Effector memory CD4-positive, alpha-beta T cell (primary cell): ENCODE measurements around the gene TMEM259.
A peak's percentile ranks its signal among the peaks of the same experiment; 100 is the strongest.

Experiments
- DNase-seq, 3 donors: peaks; one replicate each; pipeline ENCODE4 v3.0.0-alpha.2; 2020
- H3K27ac ChIP-seq: 2 replicates; pipeline ENCODE4 v1.7.0; 2013; ENCODE audit warnings: mild to moderate bottlenecking, low read length, moderate library complexity; ENCODE audit not compliant: insufficient read depth, poor library complexity, severe bottlenecking
- H3K27me3 ChIP-seq: replicated peaks from 2 replicates; pipeline ENCODE4 v1.7.0; 2013; ENCODE audit warnings: mild to moderate bottlenecking, low read length; ENCODE audit not compliant: insufficient read depth, control insufficient read depth, poor library complexity, severe bottlenecking
- H3K36me3 ChIP-seq: 2 replicates; pipeline ENCODE4 v1.7.0; 2013; ENCODE audit warnings: mild to moderate bottlenecking, low read length, moderate library complexity; ENCODE audit not compliant: control insufficient read depth, insufficient read depth
- H3K4me1 ChIP-seq: 2 replicates; pipeline ENCODE4 v1.7.0; 2013; ENCODE audit warnings: low read length, mild to moderate bottlenecking; ENCODE audit not compliant: control insufficient read depth, insufficient read depth, poor library complexity, severe bottlenecking
- H3K4me3 ChIP-seq: 2 replicates; pipeline ENCODE4 v1.7.0; 2013; ENCODE audit warnings: low read length, low read depth, mild to moderate bottlenecking; ENCODE audit not compliant: insufficient read depth, poor library complexity, severe bottlenecking
- H3K9me3 ChIP-seq: 2 replicates; pipeline ENCODE4 v1.7.0; 2013; ENCODE audit warnings: mild to moderate bottlenecking, low read length, moderate library complexity; ENCODE audit not compliant: control insufficient read depth

The TMEM259 gene

DNA sequence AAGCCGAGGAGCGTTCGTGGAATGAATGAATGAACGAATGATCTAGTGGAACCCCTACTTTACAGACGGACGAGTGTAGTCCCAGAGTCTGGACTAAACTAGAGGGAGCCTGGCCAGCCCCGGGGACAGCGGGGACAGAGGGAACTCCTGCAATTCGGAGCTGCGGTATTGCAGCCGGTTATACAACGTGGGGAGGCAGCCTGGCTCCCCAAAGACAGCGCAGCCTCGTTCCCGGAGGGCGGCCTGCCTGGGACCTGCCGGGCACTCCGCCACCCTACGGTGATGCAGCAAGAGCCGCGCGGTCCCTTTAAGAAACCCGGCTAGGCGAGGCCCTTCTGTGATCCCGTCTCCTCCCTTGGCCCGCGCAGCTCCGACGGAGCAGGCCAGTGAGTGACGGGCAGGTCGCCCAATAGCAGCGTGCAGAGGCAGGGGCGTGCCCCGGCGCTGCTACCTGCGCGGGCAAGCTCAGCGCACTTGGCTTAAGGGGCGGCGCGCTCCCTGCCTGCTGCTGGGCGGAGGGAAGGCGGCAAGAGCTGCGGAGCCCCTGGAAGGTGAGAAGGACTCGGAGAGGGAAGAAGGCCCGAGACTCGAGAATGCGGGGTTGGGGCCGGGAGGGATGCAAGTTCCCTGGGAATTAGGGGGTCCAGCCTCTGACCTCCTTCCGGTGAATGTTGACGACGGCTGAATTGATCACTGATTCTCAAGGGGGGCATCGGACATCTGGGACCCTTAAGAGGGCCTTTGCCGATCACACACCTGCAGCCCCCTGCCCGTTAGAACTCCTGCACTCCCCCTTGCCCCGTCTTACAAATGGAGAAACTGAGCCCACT is 18.9 kb upstream of the TMEM259 start, which contains the start of gene ABCA7:
Gene ABCA7 (plus strand): TSS at position 462 of the 830 bp plus-strand sequence. CDS start 1,255 bp downstream, outside the sequence.
- DNase-seq = peak; percentile 97 to 99 (median 99)
- peak within 1 kb of the TSS; percentile 61 for H3K4me3 ChIP-seq
- peaks cover 35% of the 10 kb centered on the region for H3K36me3 ChIP-seq
- H3K27ac ChIP-seq = peak within 1 kb of the TSS; percentile 71
- H3K4me1 ChIP-seq = peaks cover 40% of the 10 kb centered on the region
- H3K27me3 ChIP-seq = no peaks in the 10 kb centered on the region
- H3K9me3 ChIP-seq = no peaks in the 10 kb centered on the region

DNA sequence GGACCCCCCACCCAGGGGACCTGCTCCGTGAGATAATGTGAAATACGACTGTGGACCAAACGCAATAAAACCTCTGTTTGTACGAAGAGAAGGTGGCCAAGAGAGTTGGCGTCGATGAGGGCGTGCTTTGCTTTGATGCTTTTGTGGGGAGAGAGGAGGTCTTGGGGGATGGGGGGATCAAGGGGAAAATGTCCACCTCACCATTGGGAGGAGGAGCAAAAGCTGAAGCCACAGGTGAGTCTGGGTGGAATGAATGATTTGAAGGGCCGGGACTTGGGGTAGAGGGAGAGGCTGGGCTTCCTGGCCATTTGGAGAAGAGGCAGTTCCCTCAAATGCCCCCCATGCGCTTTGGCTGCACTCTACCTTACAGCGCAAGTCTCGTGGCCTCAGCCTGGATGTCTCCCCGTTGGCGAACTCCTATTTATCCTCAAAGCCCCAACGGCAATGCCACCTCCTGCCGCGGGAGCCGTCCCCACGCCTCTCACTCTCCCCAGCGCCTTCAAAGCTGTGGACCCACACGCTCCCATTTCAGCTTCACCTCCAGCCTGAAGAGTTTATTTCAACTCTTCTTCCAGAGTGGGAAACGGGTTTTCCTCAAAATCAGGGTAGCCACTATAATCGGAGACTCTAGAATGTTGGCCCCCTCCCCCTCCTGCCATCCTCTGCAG is 18.2 kb upstream of the TMEM259 start:
- H3K27me3 ChIP-seq = no peaks in the 10 kb centered on the region
- H3K4me3 ChIP-seq = peak overlapping the region; percentile 61
- peaks cover 40% of the 10 kb centered on the region for H3K4me1 ChIP-seq
- H3K36me3 ChIP-seq = peaks cover 31% of the 10 kb centered on the region
- peak overlapping the region; percentile 9 for H3K27ac ChIP-seq
- DNase-seq = no peak
- H3K9me3 ChIP-seq = no peaks in the 10 kb centered on the region

DNA sequence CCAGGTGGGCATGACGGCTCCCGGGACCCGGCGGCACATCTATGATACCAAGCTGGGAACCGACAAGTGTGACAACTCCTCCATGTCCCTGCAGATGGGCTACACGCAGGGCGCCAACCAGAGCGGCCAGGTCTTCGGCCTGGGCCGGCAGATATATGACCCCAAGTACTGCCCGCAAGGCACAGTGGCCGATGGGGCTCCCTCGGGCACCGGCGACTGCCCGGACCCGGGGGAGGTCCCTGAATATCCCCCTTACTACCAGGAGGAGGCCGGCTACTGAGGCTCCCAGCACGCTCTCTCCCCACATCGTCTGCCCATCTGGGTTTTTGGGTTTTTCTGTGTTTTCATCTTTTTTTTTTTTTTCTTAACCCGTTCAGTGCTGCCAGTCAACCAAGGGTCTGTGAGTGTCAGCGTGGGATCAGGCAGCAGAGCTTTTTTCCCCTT is 16.7 kb upstream of the TMEM259 start:
- H3K27me3 ChIP-seq = no peaks in the 10 kb centered on the region
- peaks cover 40% of the 10 kb centered on the region for H3K4me1 ChIP-seq
- H3K27ac ChIP-seq = peak overlapping the region; percentile 60
- H3K9me3 ChIP-seq = no peaks in the 10 kb centered on the region
- peak overlapping the region; percentile 29 for H3K4me3 ChIP-seq
- peaks cover 28% of the 10 kb centered on the region for H3K36me3 ChIP-seq
- DNase-seq = no peak

DNA sequence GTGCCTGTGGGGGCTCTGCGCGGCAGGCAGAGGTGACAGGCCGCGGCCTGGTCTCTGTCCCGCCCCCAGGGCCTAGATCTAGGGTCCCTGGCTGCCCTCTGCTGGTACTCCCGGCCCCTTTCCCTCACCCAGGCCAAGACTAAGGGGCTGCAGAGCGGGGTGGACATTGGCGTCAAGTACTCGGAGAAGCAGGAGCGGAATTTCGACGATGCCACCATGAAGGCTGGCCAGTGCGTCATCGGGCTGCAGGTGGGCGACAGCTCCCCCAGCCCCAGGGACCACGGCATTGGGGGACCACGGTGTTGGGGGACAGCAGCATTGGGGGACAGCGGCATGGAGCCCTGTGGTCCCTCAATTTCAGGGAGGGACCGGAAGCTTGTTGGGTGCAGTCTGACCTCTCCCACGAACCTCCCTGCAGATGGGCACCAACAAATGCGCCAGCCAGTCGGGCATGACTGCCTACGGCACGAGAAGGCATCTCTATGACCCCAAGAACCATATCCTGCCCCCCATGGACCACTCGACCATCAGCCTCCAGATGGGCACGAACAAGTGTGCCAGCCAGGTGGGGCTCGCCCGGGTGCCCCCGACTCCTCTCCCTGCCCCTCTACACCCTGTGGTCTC is 15.2 kb upstream of the TMEM259 start:
- H3K4me1 ChIP-seq = peaks cover 37% of the 10 kb centered on the region

DNA sequence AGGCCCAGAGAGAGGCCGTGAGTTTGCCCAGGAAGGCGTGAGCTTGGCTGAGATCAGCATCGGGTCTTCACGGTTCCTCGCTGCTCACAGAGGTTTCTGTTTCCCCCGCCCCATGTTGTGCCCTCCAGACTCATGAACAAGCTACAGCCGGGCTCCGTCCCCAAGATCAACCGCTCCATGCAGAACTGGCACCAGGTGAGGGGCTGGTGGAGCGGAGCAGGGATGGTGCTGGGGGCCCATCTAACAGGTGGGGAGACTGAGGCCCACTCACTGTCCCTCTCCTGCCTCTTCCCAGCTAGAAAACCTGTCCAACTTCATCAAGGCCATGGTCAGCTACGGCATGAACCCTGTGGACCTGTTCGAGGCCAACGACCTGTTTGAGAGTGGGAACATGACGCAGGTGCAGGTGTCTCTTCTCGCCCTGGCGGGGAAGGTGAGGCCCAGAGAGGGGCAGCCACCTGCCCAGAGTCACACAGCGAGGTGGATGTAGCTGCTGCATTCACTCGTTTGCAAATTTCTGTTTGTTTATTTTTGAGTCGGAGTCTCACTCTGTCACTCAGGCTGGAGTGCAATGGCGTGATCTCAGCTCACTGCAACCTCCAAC is 11.4 kb upstream of the TMEM259 start:
- no peak for DNase-seq
- no peaks in the 10 kb centered on the region for H3K27me3 ChIP-seq
- no peak overlapping the region for H3K27ac ChIP-seq
- H3K4me3 ChIP-seq = no peak overlapping the region
- no peaks in the 10 kb centered on the region for H3K9me3 ChIP-seq
- H3K36me3 ChIP-seq = peaks cover 27% of the 10 kb centered on the region
- peaks cover 33% of the 10 kb centered on the region for H3K4me1 ChIP-seq

More for the DNA sequence above, 15.2 kb upstream of the TMEM259 start:
- Histone ChIP-seq H3K9me3 (no peaks in the 10 kb centered on the region), H3K4me3 (no peak overlapping the region), H3K27me3 (no peaks in the 10 kb centered on the region), H3K36me3 (peaks cover 30% of the 10 kb centered on the region), H3K27ac (no peak overlapping the region)
- no peak for DNase-seq

DNA sequence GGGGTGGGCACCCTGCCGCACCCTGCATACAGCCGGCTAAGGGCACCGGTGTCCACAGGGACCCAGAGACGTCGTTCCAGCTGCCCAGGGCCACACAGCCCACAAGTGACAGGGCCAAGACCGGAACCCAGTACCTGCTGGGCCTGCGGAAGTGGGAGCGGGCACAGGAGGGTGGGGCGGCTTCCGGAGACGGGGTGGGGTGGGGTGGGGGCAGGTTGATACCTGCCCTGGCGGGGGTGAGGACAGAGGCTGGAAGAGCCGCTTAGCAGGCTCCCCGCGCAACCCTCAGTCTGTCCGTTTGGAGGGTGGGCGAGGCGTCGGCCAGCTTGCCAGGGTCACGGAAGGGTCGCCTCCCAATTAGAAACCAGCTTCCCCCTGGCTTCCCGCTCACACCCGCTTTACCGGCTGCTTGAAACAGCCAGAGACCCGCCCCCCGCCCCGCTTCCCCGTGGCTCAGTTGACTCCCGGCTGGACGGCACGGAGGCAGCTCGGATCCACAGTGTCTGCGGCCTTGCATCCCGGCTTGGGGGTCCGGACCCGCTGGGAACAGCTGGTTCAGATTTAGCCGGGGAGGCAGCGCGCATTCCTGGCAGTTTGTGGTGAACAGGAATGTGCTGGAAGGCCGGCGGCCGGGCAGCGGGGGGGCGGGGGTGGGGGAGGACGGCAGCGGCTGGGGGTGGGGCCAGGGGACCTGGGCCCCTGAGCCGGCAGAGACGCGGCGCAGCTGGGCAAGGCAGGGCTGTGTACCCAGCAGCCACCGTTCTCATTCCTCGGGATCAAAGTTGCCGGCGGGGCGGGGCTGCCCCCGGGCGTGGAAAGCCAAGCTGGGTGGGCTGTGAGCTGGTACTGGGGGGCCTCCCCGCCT is 7.4 kb upstream of the TMEM259 start:
- H3K9me3 ChIP-seq = no peaks in the 10 kb centered on the region
- H3K36me3 ChIP-seq = peaks cover 16% of the 10 kb centered on the region
- DNase-seq = peak; percentile 38 to 57 (median 42)
- peak overlapping the region; percentile 84 for H3K27ac ChIP-seq
- no peaks in the 10 kb centered on the region for H3K27me3 ChIP-seq
- peak overlapping the region; percentile 96 for H3K4me3 ChIP-seq
- H3K4me1 ChIP-seq = peaks cover 34% of the 10 kb centered on the region

DNA sequence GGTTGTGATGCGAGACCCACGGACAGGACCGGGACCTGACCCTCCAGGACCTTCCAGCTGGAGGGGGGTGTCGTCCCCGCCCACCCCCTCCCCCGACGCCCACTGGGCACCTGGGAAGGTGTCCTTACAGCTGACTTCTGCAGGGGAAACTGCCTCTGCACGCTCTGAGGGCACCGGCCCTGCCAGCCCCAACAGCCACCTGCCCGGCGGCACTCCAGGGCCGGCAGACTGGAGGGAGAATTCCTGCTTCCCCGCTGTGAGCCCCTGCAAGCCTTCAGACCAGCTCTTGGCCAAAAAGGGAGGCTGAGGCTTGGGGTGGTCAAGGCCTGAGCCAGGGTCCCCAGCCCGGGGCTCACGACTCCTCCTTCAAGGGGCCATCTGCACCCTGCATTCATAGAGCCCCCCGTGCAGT is 6.7 kb upstream of the TMEM259 start:
- H3K27ac ChIP-seq = peak overlapping the region; percentile 84
- peaks cover 34% of the 10 kb centered on the region for H3K4me1 ChIP-seq
- peaks cover 11% of the 10 kb centered on the region for H3K36me3 ChIP-seq
- H3K27me3 ChIP-seq = no peaks in the 10 kb centered on the region
- H3K4me3 ChIP-seq = peak overlapping the region; percentile 96
- DNase-seq = no peak
- H3K9me3 ChIP-seq = no peaks in the 10 kb centered on the region

DNA sequence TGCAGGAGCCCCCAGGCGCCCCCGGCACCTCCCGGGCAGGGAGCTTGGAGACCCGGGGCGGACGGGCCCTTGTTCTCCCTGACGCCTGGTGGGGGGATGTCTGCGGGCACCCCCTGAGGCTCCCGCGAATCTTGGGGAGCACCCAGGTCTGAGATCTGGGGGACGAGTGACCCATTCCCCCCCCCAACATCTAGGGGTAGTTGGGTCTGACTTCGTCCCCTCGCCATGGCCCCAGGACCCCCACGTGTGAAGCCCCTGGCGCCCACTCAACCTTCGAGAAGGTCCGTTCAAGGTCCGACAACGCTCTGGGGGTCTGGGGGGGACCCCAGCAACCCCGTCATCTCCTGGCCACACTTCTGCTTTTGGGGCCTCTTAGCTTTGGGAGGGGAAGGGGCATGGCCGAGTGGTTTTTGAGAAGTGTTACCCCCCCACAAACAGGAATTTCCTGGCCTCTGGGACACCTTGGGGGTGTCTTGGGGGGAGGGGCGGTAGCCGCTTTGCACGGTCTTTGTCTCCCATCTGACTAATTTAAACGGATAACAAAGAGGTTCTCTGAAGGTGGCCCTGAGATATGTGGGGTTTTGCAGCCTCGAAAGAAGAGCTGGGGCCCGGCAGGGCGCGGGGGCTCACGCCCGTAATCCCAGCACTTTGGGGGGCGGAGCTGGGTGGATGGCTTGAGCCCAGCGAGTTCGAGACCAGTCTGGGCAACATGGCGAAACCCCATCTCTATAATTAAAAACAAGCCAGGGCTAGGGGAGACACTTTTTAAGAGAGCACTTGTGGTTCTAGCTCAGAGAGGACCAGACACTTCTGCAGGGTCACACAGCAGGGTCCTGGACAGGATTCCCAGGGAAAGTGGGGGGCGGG is 6.1 kb upstream of the TMEM259 start:
- H3K36me3 ChIP-seq = peaks cover 5% of the 10 kb centered on the region
- no peaks in the 10 kb centered on the region for H3K27me3 ChIP-seq
- H3K4me3 ChIP-seq = peak overlapping the region; percentile 96
- no peaks in the 10 kb centered on the region for H3K9me3 ChIP-seq
- H3K27ac ChIP-seq = peak overlapping the region; percentile 84
- no peak for DNase-seq
- H3K4me1 ChIP-seq = peaks cover 29% of the 10 kb centered on the region
